Islet of Langerhans (tissue), 1 donor: ENCODE data around the gene REST.
"Not testable (repeated sequence)": the region's sequence is repeated elsewhere in the genome, so short reads cannot be mapped to it uniquely, and the experiment has no call there.

Experiments
- FAIRE-seq: peaks from one replicate; lab custom pipeline; 2011; peaks lifted over from hg19 to GRCh38; lab: Jason Lieb, UNC

The REST gene, protein sequence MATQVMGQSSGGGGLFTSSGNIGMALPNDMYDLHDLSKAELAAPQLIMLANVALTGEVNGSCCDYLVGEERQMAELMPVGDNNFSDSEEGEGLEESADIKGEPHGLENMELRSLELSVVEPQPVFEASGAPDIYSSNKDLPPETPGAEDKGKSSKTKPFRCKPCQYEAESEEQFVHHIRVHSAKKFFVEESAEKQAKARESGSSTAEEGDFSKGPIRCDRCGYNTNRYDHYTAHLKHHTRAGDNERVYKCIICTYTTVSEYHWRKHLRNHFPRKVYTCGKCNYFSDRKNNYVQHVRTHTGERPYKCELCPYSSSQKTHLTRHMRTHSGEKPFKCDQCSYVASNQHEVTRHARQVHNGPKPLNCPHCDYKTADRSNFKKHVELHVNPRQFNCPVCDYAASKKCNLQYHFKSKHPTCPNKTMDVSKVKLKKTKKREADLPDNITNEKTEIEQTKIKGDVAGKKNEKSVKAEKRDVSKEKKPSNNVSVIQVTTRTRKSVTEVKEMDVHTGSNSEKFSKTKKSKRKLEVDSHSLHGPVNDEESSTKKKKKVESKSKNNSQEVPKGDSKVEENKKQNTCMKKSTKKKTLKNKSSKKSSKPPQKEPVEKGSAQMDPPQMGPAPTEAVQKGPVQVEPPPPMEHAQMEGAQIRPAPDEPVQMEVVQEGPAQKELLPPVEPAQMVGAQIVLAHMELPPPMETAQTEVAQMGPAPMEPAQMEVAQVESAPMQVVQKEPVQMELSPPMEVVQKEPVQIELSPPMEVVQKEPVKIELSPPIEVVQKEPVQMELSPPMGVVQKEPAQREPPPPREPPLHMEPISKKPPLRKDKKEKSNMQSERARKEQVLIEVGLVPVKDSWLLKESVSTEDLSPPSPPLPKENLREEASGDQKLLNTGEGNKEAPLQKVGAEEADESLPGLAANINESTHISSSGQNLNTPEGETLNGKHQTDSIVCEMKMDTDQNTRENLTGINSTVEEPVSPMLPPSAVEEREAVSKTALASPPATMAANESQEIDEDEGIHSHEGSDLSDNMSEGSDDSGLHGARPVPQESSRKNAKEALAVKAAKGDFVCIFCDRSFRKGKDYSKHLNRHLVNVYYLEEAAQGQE

DNA sequence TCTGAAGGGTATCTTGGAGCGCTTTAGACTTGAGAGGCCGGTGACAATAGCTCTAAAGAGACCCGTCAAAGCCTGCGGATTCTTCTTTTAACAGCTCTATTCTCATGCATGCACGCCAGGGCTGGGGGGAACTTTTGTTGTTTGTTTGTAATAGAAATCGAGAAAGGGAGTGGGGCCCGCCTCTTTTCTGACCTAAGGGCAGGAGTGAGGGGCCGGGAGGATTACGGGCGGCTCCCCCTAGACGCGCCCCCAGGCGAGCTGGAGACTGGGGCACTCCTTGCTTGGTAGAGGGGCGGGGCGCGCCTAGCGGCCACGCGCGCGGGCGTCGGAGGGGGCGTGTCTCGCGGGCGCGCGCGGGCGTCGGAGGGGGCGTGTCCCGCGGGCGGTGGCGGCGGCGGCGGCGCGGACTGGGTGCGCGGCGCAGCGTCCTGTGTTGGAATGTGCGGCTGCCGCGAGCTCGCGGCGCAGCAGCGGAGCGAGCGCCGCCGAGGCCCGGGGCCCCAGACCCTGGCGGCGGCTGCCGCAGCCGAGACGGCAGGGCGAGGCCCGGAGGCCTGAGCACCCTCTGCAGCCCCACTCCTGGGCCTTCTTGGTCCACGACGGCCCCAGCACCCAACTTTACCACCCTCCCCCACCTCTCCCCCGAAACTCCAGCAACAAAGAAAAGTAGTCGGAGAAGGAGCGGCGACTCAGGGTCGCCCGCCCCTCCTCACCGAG is at the start of gene REST:
REST (plus strand) TSS at position 412 of the 717 bp plus-strand sequence. CDS start 2,739 bp downstream, outside the sequence.
- FAIRE-seq: no peak

DNA sequence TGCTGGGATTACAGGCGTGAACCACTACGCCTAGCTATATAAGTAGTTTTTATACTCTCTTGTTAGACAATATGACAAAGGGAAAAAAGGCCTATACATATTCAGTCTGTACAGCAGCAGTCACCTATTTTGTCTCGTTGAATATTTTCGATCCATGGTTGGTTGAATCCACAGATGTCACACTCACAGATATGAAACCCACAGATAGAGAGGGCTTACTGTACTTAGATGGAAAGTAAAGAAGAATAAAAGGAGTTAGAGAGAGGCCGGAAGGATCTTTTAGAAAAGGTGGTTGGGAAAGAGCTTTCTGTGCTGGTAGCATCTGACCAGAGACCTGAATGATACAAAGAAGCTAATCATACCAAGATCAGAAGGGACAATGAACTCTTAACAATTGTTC is 47.9 kb upstream of the REST start:
- FAIRE-seq: no peak

DNA sequence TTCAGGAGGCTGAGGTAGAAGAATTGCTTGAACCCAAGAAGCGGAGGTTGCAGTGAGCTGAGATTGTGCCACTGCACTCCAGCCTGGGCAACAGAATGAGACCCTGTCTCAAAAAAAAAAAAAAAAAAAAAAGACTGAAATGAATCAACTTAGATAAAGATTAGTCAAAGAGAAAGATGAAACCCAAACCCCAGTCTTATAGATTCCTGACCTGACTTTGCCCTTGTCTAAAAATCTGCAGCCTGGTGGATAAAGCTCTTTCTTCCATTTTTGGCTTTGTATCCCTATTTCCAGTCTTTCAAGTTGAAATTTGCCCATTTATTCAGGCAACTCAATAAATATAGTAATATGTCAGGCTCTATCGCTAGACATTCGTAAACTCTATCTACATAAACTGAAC is 46.9 kb upstream of the REST start:
- no peak for FAIRE-seq

DNA sequence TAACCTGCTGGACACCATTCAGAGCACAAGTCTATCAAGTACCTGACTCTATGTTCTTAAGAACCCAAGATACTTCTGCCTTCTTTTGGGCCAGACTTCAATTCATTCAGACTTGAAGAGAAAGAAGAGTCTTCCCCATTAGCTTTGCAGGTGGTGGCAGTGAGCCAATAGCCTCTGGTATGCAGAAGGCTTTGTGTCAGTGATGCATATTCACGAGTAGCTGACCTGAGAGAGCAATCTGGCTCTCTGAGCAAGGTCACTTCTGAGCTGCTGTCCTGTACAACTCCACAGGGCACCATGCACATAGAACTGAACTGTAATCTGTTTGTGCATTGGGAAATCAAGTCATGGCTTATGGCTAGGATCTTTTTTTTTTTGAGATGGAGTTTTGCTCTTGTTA is 46.3 kb upstream of the REST start:
- FAIRE-seq: no peak

DNA sequence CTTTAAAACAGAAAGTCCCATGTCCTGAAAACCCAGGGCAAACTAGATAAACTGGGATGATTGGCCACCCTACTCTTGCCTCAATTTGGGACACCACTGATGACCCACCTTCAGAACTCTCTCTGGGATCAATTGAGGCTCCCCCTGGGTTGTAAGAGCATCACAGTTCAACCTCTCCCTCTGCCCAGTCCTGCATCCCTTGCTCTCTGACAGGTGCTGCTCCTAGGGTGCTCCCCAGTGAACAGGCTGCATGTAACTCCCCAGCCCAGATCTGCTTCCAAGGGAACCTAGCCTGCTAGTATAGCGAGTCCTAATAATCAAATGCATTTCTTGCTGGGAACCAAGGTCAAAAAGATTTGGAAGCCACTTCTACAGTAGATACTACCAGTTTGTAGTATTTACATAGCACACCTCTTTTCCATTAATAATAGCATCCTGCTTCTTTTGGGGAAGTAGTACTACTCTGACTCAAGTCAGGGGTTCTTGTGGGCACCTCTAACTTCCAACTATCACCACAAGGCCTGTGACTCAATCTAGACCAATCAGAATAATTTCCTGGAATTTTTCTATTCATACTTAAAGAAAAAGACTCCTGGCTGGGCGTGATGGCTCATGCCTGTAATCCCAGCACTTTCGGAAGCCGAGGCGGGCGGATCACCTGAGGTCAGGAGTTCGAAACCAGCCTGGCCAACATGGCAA is 44.1 kb upstream of the REST start:
- FAIRE-seq: no peak

DNA sequence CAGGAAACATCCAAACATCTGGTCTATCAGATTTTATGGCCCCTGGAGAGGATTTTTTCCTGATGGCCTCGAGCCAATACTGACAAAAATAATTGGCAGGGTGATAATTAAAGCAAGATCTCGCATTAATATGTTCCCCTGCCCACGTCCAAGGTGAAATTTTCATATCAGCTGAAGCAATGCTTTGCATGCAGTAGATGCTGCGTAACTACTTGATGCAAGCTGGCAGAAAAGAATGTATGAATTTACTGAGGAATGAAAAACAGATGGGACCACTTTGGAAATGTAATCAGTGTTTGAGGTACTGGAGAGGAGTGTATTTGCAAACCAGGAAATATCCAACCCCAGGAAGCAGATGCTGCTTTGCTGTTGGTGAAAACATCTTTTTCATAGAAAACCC is 36.8 kb upstream of the REST start:
- FAIRE-seq: no peak

DNA sequence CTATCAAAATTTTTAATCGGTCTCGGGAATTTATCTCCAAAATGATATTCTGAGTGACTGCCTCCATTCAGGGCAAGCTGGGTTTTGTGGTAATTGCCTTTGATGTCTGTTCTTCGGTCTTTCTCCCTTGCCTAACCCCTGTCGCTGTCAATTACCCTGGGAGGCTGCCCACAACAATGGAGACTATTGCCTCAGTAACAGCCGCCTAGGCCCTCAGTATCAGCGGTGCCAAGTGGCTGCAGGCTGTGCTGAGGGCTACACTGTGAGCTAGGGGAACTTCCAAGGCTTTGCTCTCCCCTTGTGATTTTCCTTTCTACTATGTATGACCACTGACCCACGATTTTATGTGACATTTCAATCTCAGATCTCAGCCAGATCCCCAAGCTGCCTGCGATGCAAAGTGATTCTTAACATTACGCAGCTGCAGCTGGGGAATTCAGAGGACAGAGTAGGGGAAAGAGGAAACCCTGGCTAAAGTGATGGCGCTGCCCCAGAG is 36.3 kb upstream of the REST start:
- FAIRE-seq: no peak

DNA sequence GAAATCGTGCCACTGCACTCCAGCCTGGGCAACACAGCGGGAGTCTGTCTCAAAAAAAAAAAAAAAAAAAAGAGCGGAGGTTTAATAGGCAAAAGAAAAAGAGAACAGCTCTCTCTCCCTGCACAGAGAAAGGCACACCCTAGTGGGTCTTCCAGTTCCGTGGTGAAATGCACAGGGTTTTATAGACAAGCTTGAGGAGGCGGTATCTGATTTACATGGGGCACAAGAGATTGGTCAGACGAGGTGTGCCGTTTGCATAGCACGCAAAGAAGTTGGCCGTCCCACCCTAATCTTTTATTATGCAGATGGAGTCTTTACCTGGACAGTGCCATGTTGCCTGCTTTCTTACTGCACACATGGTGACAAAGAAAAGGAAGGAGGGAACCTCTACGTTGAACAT is 33.5 kb upstream of the REST start:
- FAIRE-seq: no peak

DNA sequence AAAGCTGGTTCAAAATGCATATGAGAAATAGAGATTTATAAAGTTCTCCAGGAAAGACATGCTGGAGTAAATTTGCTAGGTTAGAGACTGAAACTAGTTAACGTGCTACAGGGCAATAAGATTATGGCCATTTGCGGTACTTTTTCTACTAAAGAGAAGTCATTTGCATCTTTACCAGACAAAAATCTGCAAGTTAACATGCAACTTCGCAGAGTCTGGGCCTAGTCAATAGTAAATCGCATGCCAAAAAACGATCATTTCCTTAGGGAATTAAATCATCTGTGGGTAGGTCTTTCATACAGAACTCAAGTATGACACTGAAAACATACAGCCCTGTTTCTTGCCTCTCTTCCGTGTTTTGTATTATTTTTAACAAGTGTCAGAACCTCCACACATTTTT is 32.8 kb upstream of the REST start:
- FAIRE-seq: no peak

DNA sequence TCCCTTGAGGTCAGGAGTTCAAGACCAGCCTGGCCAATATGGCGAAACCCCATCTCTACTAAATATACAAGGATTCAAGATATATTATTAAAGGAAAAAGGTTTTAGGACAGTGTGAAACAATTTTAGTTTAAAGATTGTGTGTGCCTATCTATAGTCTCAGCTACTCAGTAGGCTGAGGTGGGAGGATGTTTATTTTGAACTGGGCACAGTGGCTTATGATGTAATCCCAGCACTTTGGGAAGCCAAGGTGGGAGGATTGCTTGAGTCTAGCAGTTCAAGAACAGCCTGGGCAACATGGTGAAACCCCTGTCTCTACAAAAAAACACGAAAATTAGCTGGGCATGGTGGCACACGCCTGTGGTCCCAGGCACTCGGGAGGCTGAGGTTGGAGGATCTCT is 31.4 kb upstream of the REST start:
- no peak for FAIRE-seq

DNA sequence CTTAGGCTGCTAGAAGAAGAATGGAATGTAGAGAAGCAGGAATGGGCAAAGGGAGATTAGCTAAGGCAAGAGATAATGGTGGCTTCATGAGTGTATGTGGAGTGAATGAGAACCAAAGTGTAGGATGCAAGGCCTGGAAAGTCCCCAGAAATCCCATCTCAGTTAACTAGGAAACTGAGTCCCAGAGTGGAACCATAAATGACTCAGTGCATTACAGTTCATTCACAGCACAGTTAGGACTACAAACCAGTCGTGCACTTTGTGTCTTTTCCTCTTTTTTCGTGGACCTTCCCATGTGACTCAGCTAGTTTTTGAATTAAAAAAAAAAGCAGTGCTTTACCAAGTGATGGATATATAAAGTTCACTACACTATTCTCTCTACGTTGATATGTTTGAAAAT is 27.7 kb upstream of the REST start:
- no peak for FAIRE-seq

DNA sequence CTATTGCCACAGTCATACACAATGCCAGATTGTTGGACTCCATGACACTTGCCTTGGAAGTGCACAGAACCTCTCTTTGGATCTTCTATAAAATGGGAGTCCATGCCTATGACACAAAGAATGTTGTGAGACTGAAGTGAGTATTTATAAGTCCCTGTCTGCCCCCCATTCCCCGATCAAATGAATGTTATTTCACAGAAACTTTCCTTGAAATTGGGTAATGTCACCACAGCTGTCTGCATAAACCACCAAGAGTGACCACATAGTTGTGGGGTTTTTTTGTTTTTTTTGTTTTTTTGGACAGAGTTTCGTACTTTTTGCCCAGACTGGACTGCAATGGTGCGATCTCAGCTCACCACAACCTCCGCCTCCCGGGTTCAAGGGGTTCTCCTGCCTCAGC is 27.1 kb upstream of the REST start:
- FAIRE-seq: no peak

DNA sequence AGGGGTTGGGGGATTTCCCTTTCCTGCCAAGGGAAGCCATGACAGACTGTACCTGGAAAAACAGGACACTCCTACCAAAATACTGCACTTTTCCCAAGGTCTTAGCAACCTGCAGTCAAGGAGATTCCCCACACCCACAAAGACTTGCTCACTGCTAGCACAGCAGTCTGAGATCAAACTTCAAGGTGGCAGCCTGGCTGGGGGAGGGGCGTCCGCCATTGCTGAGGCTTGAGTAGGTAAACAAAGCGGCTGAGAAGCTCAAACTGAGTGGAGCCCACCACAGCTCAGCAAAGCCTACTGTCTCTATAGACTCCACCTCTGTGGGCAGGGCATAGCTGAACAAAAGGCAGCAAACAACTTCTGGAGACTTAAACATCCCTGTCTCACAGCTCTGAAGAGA is 23.2 kb upstream of the REST start:
- FAIRE-seq: not testable (repeated sequence)

DNA sequence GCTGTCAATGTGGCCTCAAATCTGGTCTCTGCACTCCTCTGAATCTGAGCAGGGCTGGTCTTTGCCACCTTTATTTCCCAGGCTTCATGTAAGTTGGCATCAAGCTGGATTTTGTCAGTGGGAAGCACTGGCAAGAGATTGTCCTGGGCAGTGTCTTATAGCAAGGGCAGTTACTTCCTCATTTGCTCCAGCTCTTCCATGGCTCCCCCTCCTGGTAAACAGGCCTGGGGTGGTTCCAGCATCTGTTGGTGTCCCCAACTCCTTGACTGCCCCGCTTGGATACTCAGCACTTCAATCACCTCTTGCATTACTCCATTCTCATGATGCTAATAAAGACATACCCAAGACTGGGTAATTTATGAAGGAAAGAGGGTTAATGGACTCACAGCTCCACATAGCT is 15.0 kb upstream of the REST start:
- no peak for FAIRE-seq

DNA sequence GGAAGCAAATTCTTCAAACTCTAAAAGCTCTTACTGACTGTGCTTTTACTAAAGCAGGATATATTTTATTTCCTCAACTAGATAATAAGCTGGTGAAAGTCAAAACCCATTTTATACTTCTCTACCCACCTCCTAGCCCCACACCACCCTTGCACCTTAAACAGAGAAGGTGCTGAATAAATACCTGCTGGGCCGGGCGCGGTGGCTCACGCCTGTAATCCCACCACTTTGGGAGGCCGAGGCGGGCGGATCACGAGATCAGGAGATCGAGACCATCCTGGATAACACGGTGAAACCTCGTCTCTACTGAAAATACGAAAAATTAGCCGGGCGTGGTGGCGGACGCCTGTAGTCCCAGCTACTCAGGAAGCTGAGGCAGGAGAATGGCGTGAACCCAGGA is 9.9 kb upstream of the REST start:
- not testable (repeated sequence) for FAIRE-seq

DNA sequence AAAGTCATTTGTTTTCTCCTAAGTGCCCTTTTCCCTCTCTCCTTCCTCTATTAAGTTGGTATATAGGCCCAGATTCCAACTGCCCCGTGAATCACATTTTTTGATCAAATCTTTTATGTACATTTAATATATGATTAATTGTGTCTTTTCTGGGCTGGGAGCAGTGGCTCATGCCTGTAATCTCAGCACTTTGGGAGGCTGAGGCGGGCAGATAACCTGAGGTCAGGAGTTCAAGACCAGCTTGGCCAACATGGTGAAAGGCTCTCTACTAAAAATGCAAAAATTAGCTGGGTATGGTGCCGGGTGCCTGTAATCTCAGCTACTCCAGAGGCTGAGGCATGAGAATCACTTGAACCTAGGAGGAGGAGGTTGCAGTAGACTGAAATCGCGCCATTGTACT is 7.5 kb upstream of the REST start:
- FAIRE-seq: not testable (repeated sequence)

DNA sequence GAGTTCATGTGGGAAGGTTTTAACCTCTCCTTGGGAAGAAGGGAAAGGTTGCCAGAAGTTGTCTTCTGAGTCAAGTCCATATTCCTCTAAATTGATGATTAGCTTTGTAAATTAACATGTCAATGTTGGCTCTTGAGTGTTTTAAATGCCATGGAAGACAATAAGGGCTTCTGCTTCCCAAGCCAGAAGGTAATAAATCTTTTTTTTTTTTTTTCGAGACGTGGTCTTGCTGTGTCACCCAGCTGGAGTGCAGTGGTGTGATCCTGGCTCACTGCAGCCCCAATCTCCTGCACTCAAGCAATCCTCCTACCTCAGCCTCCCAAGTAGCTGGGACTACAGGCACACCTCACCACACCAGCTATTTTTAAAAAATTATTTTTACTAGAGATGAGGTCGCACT is 5.0 kb upstream of the REST start:
- FAIRE-seq: no peak

DNA sequence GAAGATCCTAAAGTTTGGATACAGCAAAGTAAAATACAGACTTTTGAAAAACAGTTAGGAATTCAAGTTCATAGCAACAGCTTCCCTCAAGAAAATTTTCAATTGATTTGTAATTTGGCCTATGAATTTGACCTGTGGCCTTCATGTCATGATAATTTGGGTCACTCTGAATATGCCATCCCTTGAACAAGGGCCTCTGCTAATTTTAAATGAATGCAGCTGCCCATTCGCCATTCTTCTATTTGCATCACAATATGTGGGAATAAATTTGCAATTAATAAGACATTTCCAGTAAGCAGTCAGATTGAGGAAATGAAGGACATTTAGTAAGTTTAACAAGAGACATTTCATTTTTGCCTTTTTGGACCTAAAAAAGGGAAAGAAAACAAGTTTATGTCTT is 1.9 kb upstream of the REST start:
- no peak for FAIRE-seq

DNA sequence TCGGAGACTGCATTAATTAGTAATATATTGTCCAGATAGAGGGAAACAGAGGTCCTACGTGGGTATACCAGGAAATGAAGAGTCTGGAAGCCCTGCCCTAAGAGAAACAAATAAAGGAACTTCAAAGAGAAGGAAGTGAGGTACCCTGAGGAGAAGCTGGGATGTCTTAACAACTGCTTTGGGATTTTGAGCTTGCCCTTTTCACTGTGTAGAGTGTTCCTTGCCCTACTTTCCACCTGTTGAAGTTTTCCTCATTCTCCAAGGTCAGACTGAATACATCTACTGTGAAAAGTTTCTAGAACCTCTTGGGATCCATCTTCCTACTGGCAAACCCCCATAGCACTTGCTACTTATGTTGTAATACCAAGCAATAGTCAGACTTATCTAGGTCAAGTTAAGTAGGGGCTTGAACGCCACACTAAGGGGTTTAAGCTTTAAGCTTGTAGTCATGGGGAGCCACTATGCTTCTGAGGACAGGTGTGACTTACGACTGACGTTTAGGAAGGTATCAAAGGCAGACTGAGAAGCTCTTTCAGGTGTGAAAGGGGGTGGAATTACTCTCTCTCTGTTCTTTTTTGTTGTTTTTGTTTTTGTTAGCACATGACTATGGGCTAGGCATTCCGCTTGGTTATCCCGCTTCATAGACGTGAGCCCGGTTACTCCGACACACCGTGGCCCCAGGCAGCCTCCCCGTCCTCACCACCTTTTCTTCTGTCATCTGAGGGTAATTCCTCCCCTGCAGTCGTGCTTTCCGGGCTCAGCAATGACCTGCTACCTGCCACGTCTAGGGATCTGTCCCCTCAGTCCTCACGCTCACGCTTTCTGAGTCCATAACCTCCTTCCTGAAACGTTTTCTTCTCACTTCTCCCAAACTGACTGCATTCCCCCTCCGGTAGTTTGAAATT is 959 bp upstream of the REST start:
- no peak for FAIRE-seq
